Endometrium (tissue), 2 donors: ENCODE results near the gene CFAP107.

Experiments
- FAIRE-seq: peaks from 2 replicates; lab custom pipeline; 2012; peaks lifted over from hg19 to GRCh38; lab: Jason Lieb, UNC
- donor health status: control.
- donor health status: control.

CFAP107 gene

DNA sequence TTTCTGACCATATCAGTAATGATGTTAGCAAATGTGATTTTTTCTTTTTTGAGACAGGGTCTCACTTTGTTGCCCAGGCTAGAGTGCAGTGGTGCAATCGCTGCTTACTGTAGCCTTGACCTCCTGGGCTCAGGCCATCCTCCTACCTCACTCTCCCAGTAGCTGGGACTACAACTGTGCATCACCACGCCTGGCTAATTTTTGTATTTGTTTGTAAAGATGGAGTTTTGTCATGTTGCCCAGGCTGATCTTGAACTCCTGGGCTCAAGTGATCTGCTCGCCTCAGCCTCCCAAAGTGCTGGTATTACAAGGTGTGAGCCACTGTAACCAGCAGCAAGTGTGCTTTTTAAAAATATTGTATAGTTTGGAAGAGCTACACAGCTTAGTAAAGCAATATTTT is 4.1 kb upstream of the CFAP107 start:
- FAIRE-seq: no peak

DNA sequence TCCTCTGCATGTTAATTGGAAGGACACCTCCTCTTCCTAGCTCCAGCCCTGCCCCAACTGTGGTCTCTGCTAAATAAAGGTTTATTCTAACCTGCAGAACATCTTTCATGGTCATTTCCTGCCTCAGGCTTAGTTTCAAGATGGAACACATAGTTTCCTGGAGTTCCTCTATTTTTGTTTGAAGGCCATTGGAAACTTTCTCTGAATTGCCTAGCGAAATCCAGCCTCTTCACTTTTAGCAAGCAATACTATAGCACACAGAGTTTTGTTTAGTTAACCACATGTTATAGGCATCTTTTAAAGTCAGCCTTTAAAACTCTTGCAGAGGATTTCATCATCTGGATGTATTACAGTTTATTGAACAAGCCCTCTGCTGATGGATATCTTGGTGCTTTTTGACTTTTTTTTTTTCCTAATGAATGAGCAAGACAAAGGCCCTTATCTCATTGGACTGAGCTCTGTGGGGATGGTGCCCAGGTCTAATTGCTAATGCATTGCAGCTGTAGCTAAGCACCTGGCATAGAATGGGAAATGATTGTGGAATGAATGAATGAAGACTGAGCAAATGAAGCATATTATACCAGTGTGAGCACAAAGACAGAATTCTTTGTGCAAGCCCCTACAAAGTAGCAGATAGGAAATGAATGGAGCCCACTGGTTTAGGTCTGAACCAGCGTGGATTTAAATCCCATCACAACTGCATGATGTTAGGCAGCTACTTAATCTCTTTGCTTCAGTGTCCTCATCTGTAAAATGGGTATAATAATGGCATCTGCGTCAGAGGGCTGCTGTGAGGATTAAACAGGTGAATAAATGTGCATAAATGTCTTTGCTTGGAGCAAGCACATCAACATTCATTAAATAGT is 641 bp upstream of the CFAP107 start:
- no peak for FAIRE-seq

DNA sequence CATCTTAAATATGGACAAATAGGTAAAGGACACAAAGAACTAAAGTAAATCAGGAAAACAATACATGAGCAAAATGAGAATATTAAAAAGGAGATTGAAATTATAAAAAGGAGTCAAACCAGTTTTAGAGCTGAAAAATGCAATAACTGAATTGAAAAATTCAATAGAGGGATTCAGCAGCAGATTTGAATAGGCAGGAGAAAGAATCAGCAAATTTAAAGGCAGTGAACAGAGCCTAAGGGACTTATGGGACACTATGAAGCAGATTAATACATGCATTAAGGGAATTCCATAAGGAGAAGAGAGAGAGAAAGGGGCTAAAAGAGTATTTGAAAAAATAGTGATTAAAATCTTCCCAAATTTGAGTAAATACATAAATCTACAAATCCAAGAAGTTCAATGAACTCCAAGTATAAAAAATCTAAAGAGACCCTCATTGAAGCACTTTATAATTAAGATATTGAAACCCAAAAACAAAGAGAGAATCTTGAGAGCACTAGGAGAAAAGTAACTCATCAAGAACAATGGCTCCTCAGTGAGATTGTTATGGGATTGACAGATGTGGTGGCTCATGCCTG is 2.9 kb downstream of the CFAP107 start:
- FAIRE-seq: no peak

DNA sequence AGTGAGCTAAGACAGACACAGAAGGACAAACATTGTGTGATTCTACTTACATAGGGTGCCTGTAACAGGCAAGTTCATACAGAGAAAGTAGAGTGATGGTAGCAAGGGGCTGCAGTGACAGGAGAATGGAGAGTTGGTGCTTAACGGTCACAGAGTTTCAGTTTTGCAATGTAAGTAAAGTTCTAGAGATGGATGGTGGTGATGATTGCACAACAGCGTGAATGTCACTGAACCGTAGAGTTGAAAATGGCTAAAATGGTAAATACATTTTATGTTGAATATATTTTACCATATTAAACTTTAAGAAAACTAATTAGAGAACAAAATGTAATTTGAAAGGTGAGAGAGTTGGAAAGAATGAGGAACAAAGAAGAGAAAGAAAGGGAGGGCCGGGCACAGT is 8.7 kb downstream of the CFAP107 start:
- no peak for FAIRE-seq

DNA sequence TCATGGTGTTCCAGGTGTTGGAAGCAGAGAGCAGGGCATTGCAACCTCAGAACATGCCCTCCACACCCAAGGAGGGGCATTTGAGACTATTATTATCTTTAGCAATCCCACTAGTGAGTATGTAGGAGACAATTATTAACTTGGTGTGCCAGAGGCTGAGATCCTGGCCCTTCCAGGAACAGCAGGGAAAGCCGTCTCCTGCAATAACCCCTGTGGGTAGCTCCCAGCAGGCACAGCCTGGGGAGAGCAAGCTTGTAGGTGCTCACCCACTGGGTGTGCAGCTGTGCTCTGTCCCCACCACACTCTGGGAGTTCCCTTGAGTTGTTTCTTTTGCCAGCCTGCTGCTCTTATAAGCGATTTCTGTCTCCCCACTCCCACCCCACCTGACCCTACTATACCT is 10.3 kb downstream of the CFAP107 start:
- no peak for FAIRE-seq

DNA sequence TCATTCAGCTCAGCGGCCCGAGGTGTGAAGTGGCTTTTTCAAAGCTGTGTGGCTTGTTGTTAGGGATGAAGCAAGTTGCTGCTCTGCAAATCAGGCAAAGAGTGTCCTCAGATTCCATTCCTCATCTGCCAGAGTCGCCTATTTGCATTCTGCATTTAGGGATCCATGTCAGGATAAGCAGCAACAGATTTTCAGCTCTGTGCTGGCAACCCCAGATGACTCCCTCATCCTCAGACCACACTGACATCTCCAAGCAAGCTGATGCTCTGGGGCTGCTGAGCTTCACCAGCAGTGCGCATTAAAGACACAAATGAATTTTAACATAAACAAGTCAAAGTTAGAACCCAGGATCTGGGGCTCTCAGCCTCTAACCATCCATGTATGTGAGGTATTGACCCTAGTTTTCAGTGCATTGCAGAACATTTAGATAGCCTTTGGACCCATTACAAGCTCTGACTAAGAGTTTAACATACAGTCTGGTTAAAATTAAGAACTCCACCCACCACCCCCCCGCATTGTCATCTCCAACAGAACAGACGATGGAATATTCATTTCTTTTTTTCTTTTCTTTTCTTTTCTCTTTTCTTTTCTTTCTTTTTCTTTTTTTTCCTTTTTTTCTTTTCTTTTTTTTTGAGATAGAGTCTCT is 10.9 kb downstream of the CFAP107 start:
- no peak for FAIRE-seq

DNA sequence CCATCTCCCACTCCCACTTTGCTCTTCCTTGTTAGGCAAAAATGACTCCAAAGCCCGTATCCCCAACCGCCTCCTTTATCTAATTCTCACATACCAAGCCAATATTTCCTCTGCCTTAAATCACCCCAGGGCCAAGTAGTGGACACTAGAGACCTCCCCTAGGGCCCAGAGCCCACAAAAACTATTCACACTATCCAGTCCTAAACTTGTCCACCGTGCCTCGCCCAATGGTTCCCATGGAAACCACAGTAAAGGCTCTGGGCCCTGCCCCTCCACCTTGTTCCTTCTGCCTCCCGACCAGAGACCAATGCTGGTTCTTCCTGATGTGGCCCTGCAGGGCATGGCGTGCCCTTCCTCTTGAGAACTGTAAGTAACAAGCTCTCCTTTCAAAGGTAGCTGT is 11.8 kb downstream of the CFAP107 start:
- no peak for FAIRE-seq

DNA sequence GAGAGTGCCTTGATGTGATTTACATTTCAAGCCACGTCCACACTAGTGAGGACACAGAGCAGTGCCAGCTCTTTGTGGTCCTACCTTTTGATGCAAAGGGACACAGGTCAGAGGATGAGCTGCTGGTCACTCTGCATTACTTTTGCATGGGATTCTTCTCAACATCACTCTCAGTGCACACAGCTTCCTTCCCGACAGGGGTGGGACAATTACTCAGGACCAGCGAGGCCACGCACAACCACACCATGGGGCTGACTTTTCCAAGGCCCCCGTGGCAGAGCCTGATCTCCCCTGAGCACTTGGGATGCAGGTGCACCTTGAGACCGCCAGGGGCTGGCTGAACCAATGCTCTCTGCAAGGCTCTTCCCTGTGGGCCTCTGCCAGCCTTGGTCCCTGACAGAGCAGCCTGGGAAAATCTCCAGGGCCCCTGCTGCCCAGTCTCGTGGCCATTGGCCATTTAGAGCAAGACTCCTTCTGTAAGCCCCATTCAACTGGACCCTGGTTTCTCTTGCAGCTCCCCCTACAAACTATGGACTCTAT is 14.3 kb downstream of the CFAP107 start:
- FAIRE-seq: no peak

DNA sequence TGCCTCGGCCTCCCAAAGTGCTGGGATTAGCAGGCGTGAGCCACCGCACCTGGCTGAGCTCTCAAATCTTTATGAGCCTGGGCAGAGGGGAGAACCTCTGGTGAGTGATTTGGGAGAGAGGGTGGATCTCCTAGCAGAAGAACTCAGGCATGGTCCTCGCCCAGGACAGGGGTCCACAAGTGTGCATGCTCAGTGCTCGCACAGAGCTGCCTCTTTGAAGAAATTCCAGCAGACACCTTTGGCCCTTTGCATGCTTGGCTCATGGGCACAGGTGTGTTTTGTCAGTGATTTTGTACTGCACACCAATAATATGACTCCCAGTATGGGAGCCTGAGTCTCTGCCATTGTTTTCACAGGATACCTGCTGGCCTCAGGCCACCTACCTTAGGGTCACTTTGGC is 15.8 kb downstream of the CFAP107 start:
- FAIRE-seq: no peak

DNA sequence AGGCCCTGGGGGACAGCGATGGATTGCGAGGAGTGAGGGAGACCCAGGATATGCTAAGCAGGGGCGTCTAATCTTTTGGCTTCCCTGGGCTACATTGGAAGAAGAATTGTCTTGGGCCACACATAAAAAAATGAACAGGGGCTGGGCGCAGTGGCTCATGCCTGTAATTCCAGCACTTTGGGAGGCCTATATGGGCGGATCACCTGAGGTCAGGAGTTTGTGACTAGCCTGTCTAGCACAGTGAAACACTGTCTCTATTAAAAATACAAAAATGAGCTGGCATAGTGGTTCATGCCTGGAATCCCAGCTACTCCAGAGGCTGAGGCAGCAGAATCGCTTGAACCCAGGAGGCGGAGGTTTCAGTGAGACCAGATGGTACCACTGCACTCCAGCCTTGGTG is 16.8 kb downstream of the CFAP107 start:
- FAIRE-seq: no peak

DNA sequence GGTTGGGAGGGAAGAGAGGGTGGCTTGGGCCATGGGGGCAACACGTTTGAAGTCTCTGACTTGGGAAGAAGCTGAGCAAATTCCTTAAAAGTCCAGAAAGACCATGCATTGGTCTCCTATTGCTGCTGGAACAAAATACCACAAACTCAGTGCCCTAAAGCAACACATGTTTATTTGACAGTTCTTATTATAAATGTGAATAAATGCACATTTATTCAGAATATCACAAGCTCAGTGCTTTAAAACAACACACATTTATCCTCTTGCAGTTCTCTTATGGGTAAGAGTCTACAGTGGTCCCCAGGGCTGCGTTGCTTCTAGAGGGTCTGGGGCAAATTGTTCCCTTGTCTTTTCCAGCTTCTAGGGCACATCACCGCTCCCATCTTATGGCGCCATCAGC is 17.5 kb downstream of the CFAP107 start:
- FAIRE-seq: no peak

DNA sequence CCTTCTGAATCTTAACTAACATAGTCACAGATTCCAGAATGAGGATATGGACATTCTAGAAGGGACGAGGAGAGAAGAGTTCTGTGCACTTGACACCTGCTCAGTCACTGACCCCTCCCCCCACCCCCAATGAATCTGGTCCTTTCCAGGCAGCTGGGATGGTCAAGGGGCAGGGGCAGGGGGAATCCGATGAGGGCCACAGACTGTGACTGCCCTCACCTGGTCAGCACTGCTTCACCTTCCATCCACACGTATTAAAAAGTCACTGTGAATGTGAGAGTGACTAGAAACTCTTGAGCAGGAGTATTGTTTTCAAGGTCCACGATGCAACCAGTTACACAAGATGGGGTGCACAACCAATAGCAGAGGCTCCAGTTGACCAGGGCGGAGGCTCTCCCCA is 18.0 kb downstream of the CFAP107 start:
- FAIRE-seq: no peak

DNA sequence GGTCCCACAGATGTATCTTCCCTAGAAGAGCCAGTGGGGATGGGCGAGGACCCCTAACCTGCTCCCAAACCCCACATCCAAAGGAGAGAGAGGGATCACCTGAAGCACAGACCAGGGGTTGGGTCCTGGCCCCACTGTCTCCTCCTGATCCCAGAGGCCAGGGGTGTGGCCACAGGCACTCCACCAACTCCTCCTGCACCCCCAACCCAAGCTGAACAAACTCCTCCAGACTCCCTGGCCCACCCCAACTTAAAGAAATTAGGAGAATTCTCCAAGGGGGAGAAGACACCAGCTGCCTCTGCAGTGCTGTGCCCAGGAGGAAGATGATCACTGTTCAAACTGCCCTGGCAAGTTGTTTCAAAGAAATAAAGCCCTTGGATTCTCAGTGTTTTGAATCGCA is 23.0 kb downstream of the CFAP107 start:
- no peak for FAIRE-seq

DNA sequence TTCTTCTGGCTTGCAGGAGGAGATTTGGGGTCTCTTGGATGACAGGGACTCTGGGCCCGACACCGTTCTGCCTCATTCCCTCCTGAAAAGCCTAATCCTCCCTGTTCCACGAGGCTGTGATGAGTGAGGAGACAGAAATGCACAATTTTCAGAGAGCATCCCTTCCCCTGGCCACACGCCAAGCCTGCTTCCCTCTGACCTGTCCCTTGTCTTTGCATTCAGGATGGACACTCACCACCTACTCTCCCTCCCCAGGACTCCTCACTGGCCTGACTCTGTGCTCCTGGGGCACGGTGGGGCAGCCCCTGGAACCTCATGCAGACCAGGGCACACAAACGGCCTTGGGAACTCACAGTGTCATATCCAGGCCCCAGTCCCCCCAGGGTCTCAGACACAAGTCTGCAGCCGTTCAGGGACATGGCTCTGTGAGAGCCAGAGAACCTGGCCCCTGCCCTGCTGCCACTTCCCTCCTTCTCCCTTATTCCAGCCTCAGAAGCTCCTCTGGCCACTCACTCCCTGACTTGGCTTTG is 24.0 kb downstream of the CFAP107 start:
- FAIRE-seq: no peak

DNA sequence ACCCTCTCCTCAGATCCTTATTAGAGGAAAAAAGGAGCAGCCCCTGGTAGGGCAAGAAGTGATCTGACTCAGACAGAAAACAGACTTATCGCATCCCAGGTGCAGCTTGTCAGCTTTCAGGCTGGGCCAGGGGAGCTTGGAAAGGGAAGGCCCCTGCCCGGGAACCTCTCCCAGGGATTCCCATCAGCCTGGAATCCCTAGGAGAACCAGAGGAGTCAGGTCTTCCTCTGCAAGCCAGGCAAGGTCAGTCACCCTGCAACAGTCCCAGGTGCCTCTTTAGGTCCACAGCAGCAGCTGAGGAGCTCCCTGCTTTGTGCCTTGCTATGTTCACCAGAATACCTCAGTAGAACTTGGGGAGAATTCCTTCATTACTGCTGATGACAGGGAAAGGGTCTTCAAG is 24.6 kb downstream of the CFAP107 start:
- no peak for FAIRE-seq

DNA sequence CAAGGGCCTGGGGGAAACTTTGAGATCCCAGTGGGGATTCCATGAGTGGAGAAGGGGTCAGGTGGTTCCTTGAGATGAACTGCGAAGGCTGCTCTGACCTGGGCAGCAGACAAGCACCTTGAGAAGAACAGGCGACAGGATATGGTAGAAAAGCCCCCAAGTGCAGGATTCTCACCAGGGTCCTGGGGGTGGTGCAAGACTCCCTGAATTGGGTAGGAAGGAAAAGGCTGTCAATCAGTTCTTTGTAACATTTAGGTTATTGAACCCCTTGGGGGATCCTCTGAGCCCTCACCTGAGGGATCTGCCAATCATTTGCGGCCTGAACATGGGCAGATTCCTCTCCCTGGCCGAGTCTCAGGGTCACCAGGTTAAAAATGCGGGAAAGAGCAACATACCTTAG is 25.2 kb downstream of the CFAP107 start:
- no peak for FAIRE-seq

DNA sequence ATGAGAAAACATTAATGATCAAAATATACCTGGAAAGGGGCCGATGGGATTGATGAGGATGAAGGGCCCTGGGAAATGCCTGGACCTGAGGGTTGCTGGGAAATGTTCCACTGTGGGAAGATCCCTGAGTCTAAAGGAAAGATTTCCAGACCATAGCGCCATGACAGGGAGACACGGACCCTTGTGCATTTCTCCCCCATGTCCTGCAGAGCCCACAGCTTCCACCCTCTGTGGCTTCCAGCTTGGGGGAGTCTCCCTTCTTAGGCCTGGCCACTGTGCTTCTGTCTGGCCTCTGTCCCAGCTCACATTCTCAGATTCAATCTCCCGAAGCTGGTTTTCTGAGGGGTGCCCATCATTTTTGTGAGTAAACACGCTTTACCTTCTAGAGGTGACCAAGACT is 26.5 kb downstream of the CFAP107 start:
- FAIRE-seq: no peak

DNA sequence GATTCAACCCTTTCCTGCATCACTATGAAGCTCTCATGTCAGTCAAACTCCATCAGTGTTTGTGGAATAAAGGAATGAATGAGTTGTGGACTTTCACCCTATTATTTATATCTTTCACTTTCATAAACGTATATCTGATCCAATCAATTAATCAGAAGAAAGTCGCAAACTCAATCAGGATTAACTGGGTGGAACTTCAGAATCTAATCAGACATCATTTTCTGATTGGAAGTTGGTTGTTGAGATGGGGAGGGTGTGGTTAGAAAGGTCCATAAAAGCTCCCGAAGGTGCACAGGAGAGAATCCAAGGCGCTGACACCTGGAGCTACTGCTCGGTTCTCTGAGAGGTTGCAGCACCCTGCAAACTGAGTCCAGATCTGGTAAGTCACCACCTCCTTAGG is 27.4 kb downstream of the CFAP107 start, which contains the start of gene PRAMEF12:
Gene PRAMEF12, plus strand, starts transcription at position 301 of the 400 bp plus-strand sequence. CDS start 1,130 bp downstream, outside the sequence.
- no peak for FAIRE-seq

DNA sequence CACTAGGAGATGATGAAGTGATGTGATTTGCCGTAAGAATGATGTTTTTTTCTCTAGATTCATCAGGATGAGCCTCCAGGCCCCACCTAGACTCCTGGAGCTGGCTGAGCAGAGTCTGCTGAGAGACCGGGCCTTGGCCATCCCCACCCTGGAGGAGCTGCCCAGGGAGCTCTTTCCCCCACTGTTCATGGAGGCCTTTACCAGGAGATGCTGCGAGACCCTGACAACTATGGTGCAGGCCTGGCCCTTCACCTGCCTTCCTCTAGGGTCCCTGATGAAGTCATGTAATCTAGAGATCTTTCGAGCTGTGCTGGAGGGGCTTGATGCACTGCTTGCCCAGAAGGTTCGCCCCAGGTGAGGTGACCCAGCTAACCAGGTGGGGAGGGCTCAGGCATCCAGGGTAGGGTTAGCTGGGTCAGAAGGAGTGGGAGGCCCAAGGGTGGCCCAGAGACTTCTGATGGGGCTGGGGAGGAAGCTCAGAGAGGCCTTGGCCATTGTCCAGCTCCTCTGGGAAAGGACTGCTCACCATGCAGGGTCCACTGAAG is 28.9 kb downstream of the CFAP107 start:
- FAIRE-seq: no peak

DNA sequence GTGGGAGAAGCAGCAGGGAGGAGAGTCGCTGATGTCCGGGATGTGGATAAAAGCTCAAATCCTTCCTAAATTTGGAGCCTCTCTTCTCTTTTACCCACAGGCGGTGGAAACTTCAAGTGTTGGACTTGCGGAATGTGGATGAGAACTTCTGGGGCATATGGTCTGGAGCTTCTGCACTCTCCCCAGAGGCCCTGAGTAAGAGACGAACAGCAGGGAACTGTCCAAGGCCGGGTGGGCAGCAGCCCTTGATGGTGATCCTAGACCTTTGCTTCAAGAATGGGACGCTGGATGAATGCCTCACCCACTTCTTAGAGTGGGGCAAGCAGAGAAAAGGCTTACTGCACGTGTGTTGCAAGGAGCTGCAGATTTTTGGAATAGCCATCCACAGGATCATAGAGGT is 29.4 kb downstream of the CFAP107 start:
- no peak for FAIRE-seq

DNA sequence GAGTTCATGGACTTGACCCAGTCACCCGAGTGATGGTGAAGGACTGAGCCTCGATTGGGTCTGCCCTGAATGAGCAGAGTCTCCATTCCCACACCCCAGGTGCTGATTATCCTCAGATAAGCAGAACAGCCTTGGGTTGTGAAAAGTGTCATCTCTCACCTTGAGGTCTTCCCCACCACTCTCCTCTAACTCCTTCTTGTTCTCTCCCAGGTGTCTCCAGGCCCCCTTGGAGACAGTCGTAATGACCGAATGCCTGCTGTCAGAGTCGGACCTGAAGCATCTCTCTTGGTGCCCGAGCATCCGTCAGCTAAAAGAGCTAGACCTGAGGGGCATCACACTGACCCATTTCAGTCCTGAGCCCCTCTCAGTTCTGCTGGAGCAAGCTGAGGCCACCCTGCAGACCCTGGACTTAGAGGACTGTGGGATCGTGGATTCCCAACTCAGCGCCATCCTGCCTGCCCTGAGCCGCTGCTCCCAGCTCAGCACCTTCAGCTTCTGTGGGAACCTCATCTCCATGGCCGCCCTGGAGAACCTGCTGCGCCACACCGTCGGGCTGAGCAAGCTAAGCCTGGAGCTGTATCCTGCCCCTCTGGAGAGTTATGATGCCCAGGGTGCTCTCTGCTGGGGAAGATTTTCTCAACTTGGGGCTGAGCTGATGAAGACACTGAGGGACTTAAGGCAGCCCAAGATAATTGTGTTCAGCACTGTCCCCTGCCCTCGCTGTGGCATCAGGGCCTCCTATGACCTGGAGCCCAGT is 31.0 kb downstream of the CFAP107 start:
- FAIRE-seq: no peak

DNA sequence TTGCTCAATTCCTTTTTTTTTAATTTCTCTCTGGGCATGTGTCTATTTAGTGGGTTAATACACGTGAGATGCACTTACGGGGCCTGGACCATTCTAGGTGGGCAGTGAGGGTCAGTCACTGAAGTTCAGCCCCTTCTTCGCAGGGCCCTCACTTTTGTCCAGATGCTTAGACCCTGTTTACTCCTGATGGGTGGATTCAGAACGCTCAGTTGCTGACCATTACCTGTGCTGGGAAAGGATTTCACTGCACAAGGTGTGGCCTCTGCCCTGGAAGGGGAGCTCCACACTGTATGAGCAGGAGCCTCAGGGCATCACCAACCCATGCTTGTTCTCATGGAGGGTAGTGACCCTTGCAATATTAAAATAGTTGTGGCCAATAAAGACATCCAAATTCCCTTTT is 32.1 kb downstream of the CFAP107 start:
- no peak for FAIRE-seq
